HEK293 (cell line): ENCODE data around the gene PGS1.

Experiments used
- CTCF ChIA-PET: fragments of 350-600 bp; formaldehyde crosslinking; extraction: SDS; loops from one replicate; lab custom pipeline; 2021; ENCODE audit warnings: antibody characterized with exemption; lab: Yijun Ruan, JAX
- POLR2A ChIA-PET: fragments of 300-600 bp; formaldehyde crosslinking; extraction: SDS; loops from one replicate; lab custom pipeline; 2020; ENCODE audit warnings: antibody characterized with exemption, inconsistent platforms; lab: Yijun Ruan, JAX
- H3K27ac ChIP-seq: fragments of 200-500 bp; sonication (Bioruptor generic); 2 replicates; pipeline ENCODE4 v1.5.1; 2014; ENCODE audit warnings: low read depth, low read length, control low read depth, inconsistent platforms; ENCODE audit errors: extremely low read depth
- H3K36me3 ChIP-seq, 2 experiments: fragments of 200-500 bp in 1 of 2; sonication (Bioruptor generic) in 1 of 2; 1 replicate in 1 of 2; 2 replicates in 1 of 2; pipeline ENCODE4 v1.5.1; 2014 to 2017; ENCODE audit warnings: inconsistent platforms in 2 of 2, low read length in 2 of 2; ENCODE audit not compliant: control insufficient read depth in 2 of 2, insufficient read depth in 1 of 2
- H3K4me1 ChIP-seq: fragments of 200-500 bp; sonication (Bioruptor generic); 2 replicates; pipeline ENCODE4 v1.5.1; 2014; ENCODE audit warnings: mild to moderate bottlenecking, low read length, inconsistent platforms; ENCODE audit not compliant: control insufficient read depth, insufficient read depth
- H3K4me3 ChIP-seq: 2 replicates; pipeline ENCODE4 v1.5.1; 2011; ENCODE audit warnings: low read depth, mild to moderate bottlenecking, control low read depth, low read length, moderate library complexity
- H3K9me3 ChIP-seq: fragments of 200-500 bp; sonication (Bioruptor generic); 2 replicates; pipeline ENCODE4 v1.5.1; 2014; ENCODE audit warnings: low read depth, low read length, inconsistent platforms; ENCODE audit not compliant: control insufficient read depth, insufficient read depth
- KLF8 ChIP-seq: fragments of 450-650 bp; formaldehyde crosslinking; IDR thresholded peaks from 2 replicates; pipeline ENCODE4 v1.5.1; 2016; ENCODE audit warnings: missing biosample characterization, missing genetic modification characterization
- ZBTB1 ChIP-seq: fragments of 450-650 bp; formaldehyde crosslinking; IDR thresholded peaks from 2 replicates; pipeline ENCODE4 v1.5.1; 2016; ENCODE audit warnings: missing biosample characterization, missing genetic modification characterization
- ZNF140 ChIP-seq: fragments of 450-650 bp; formaldehyde crosslinking; IDR thresholded peaks from 2 replicates; pipeline ENCODE4 v1.5.1; 2016; ENCODE audit warnings: missing biosample characterization, missing genetic modification characterization
- ZNF16 ChIP-seq: fragments of 450-650 bp; formaldehyde crosslinking; IDR thresholded peaks from 2 replicates; pipeline ENCODE4 v1.5.1; 2016; ENCODE audit warnings: low read depth, missing biosample characterization, missing genetic modification characterization
- ZNF175 ChIP-seq: fragments of 450-650 bp; formaldehyde crosslinking; IDR thresholded peaks from 2 replicates; pipeline ENCODE4 v1.5.1; 2016; ENCODE audit warnings: missing biosample characterization, missing genetic modification characterization
- ZNF311 ChIP-seq: fragments of 450-650 bp; formaldehyde crosslinking; IDR thresholded peaks from 2 replicates; pipeline ENCODE4 v1.5.1; 2017; ENCODE audit warnings: missing biosample characterization, missing genetic modification characterization, borderline replicate concordance
- ZNF571 ChIP-seq: fragments of 450-650 bp; formaldehyde crosslinking; IDR thresholded peaks from 2 replicates; pipeline ENCODE4 v1.5.0; 2017; ENCODE audit warnings: missing biosample characterization, missing genetic modification characterization
- ZNF600 ChIP-seq: fragments of 450-650 bp; formaldehyde crosslinking; IDR thresholded peaks from 2 replicates; pipeline ENCODE4 v1.5.1; 2016; ENCODE audit warnings: missing biosample characterization, missing genetic modification characterization
- ZNF610 ChIP-seq: fragments of 450-650 bp; formaldehyde crosslinking; IDR thresholded peaks from 2 replicates; pipeline ENCODE4 v1.5.1; 2016; ENCODE audit warnings: missing biosample characterization, missing genetic modification characterization, borderline replicate concordance
- ZNF791 ChIP-seq: fragments of 450-650 bp; formaldehyde crosslinking; IDR thresholded peaks from 2 replicates; pipeline ENCODE4 v1.5.1; 2016; ENCODE audit warnings: missing biosample characterization, missing genetic modification characterization
- ZSCAN16 ChIP-seq: fragments of 450-650 bp; formaldehyde crosslinking; IDR thresholded peaks from 2 replicates; pipeline ENCODE4 v1.5.1; 2016; ENCODE audit warnings: missing biosample characterization, missing genetic modification characterization
- ZSCAN5A ChIP-seq: fragments of 450-650 bp; formaldehyde crosslinking; IDR thresholded peaks from 2 replicates; pipeline ENCODE4 v1.5.1; 2016; ENCODE audit warnings: missing biosample characterization, missing genetic modification characterization
- TF ChIP-seq, protein P1 (sequence below): fragments of 450-650 bp; formaldehyde crosslinking; IDR thresholded peaks from 2 replicates; pipeline ENCODE4 v1.5.1; 2017; ENCODE audit warnings: missing biosample characterization, missing genetic modification characterization
- TF ChIP-seq, protein P2 (sequence below): fragments of 450-650 bp; formaldehyde crosslinking; optimal IDR thresholded peaks from 2 replicates; pipeline ENCODE3; 2016; ENCODE audit warnings: missing biosample characterization, mild to moderate bottlenecking, missing genetic modification characterization

Gene PGS1

GRCh38 chr17:78458091-78458490, 79.6 kb downstream of the PGS1 start:
- TF ChIP-seq ZBTB1 (tag by site-specific recombination) (no peak), ZNF175 (tag by site-specific recombination) (no peak), KLF8 (no peak), ZNF311 (tag by site-specific recombination) (no peak), ZNF16 (tag by site-specific recombination) (no peak), ZSCAN5A (tag by site-specific recombination) (no peak), ZNF571 (tag by site-specific recombination) (no peak)

GRCh38 chr17:78458736-78459335, 80.4 kb downstream of the PGS1 start:
- H3K9me3 ChIP-seq, result no peaks in the 10 kb centered on the region
- no peaks in the 10 kb centered on the region for H3K36me3 ChIP-seq
- ChIA-PET POLR2A (interaction anchor here (0.6 kb wide), 1 partner anchor 139 kb away, joined by 6 read pairs; no protein-coding TSS in a partner anchor), CTCF (interaction anchor here (0.7 to 2.5 kb wide), 3 partner anchors 11 to 17 kb away, joined by 3 to 7 read pairs (median 3); no protein-coding TSS in a partner anchor)
- no peak overlapping the region for H3K27ac ChIP-seq
- no peaks in the 10 kb centered on the region for H3K4me1 ChIP-seq
- no peak overlapping the region for H3K4me3 ChIP-seq
- TF ChIP-seq, protein P1, sequence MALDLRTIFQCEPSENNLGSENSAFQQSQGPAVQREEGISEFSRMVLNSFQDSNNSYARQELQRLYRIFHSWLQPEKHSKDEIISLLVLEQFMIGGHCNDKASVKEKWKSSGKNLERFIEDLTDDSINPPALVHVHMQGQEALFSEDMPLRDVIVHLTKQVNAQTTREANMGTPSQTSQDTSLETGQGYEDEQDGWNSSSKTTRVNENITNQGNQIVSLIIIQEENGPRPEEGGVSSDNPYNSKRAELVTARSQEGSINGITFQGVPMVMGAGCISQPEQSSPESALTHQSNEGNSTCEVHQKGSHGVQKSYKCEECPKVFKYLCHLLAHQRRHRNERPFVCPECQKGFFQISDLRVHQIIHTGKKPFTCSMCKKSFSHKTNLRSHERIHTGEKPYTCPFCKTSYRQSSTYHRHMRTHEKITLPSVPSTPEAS, result no peak
- 0 out of 2 replicates have a peak, but pooled peaks have one; percentile 23 for TF ChIP-seq ZNF600 (tag by site-specific recombination)
- no peak for TF ChIP-seq ZNF140 (tag by site-specific recombination)
- TF ChIP-seq, all 188 proteins: peak for 1

More at GRCh38 chr17:78458091-78458490, 79.6 kb downstream of the PGS1 start:
- no peaks in the 10 kb centered on the region for H3K4me1 ChIP-seq
- H3K4me3 ChIP-seq, result no peak overlapping the region
- no peaks in the 10 kb centered on the region for H3K9me3 ChIP-seq
- ChIA-PET POLR2A (no interaction called here), CTCF (interaction anchor here (0.5 to 2.5 kb wide), 3 partner anchors 12 to 469 kb away, joined by 3 to 7 read pairs (median 4); no protein-coding TSS in a partner anchor)
- H3K36me3 ChIP-seq, result no peaks in the 10 kb centered on the region
- no peak overlapping the region for H3K27ac ChIP-seq

DNA sequence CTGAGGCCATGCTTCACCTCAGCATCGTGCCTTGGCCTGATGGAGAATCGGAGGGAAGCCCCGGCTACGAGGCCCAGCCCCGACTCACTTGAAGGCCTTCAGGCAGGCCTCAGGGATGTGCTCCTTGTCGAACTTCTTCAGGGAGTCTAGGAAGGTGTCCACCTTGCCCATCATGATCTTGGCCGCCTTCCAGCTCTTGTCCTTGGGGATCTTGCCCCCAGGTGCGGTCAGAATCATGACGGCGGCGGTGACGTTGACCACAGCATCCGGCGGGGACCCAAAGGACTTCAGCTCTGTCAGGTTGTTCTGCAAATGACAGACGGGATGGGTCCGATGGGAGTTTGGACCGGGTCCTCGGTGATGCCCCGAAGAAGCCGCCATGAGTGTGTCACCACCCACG, 81.2 kb downstream of the PGS1 start:
- TF ChIP-seq ZNF791, result no peak
- H3K9me3 ChIP-seq, result no peaks in the 10 kb centered on the region
- no peak overlapping the region for H3K27ac ChIP-seq
- H3K4me3 ChIP-seq, result no peak overlapping the region
- ChIA-PET POLR2A (interaction anchor here (0.6 kb wide), 1 partner anchor 138 kb away, joined by 6 read pairs; no protein-coding TSS in a partner anchor), CTCF (interaction anchor here (0.6 to 2.5 kb wide), 4 partner anchors 12 to 257 kb away, joined by 3 to 7 read pairs (median 3); no protein-coding TSS in a partner anchor)
- H3K36me3 ChIP-seq, result no peaks in the 10 kb centered on the region
- no peaks in the 10 kb centered on the region for H3K4me1 ChIP-seq

DNA sequence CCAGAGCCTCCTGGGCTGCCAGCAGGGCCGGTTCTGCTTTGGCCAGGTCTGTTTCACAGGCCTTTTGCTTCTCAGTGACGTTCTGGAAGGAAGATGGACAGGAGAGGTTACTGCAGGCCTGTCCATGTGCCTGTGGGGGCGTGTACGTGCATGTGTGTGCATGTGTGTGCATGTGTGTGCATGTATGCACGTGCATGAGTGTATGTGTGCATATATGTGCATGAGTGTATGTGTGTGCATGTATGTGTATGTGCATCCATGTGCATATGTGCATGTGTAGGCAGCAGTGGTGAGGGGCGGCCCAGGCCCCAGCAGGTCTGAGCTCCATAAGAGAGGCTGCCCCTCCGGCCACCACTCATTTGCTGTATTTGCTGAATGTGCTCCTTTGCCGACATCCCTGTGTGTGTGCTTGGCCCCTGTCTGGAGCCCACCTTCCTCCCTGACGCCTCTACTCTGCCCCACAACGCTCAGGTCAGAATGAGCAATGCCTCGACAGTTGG, 81.8 kb downstream of the PGS1 start:
- CTCF ChIA-PET, result interaction anchor here (0.6 to 2.5 kb wide), 3 partner anchors 15 to 256 kb away, joined by 3 to 7 read pairs (median 3); no protein-coding TSS in a partner anchor
- TF ChIP-seq, protein P1, result peak; percentile 89
- TF ChIP-seq, protein P2, sequence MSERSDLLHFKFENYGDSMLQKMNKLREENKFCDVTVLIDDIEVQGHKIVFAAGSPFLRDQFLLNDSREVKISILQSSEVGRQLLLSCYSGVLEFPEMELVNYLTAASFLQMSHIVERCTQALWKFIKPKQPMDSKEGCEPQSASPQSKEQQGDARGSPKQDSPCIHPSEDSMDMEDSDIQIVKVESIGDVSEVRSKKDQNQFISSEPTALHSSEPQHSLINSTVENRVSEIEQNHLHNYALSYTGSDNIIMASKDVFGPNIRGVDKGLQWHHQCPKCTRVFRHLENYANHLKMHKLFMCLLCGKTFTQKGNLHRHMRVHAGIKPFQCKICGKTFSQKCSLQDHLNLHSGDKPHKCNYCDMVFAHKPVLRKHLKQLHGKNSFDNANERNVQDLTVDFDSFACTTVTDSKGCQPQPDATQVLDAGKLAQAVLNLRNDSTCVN, result no peak
- TF ChIP-seq ZNF610 (tag by site-specific recombination) (no peak), ZSCAN16 (tag by site-specific recombination) (no peak)
- no peak overlapping the region for H3K27ac ChIP-seq
- POLR2A ChIA-PET, result no interaction called here
- H3K4me3 ChIP-seq, result no peak overlapping the region
- H3K9me3 ChIP-seq, result no peaks in the 10 kb centered on the region
- no peaks in the 10 kb centered on the region for H3K4me1 ChIP-seq
- no peaks in the 10 kb centered on the region for H3K36me3 ChIP-seq
